Right cardiac atrium (tissue), 5 donors: ENCODE measurements around the gene NIPAL3. TPM values are rescaled to one million over a fixed set of nuclear protein-coding genes. Genes with fewer than 3 reads are reported as not detected.
"Not testable (repeated sequence)": the region's sequence is repeated elsewhere in the genome, so short reads cannot be mapped to it uniquely, and the experiment has no call there.

Experiments
- ATAC-seq, 2 donors: fragments of 200-7000 bp; cut with Tn5 transposase; one replicate each; pipeline versions ENCODE4 v1.8.0 to v1.9.1; 2020; ENCODE audit warnings: moderate library complexity in 2 of 2, mild to moderate bottlenecking in 1 of 2
- DNase-seq, 3 donors: peaks; one replicate each; pipeline ENCODE4 v3.0.0-alpha.2; 2020
- H3K27ac ChIP-seq: one replicate; pipeline ENCODE4 v1.5.1; 2013; ENCODE audit warnings: mild to moderate bottlenecking, low read length, control low read depth, moderate library complexity
- H3K27me3 ChIP-seq: one replicate; pipeline ENCODE4 v1.6.1; 2013; ENCODE audit not compliant: control insufficient read depth, insufficient read depth
- H3K4me1 ChIP-seq: one replicate; pipeline ENCODE4 v1.6.1; 2013; ENCODE audit warnings: low read length; ENCODE audit not compliant: control insufficient read depth, insufficient read depth
- H3K4me3 ChIP-seq: one replicate; pipeline ENCODE4 v1.5.1; 2013; ENCODE audit warnings: low read length, control low read depth
- H3K9me3 ChIP-seq: one replicate; pipeline ENCODE4 v1.6.1; 2013; ENCODE audit warnings: low read length; ENCODE audit not compliant: control insufficient read depth
- WGBS: extraction: QIAGEN DNeasy Blood & Tissue Kit; methylation state at CpG from one replicate; pipeline ENCODE4 v1.1.7; 2013; 5-methylcytosine and 5-hydroxymethylcytosine counted together
- intact Hi-C, 4 donors: fragments of 100-400 bp; cut with DNase I; formaldehyde crosslinking; loops; one replicate each; pipeline versions ENCODE4 v1.11.0 to v1.14.0; 2022 to 2023
- polyA plus RNA-seq: library from polyadenylated mRNA; stranded (reverse); fragments of 200-250 nt; gene quantifications from one replicate; pipeline ENCODE4 v1.2.3, GENCODE V29; 2013
- total RNA-seq, 4 donors: library from RNA; stranded (reverse); fragmentation: NEBNext Ultra II Directional; extraction: Animal tissue kit (Norgen Biotek cat#: 25700); gene quantifications; one replicate each; pipeline ENCODE4 v1.2.1, GENCODE V29; 2021
- donor health status: healthy with polysubstance abuse.
- donor health status: DM: no; HTN: yes; CAD: no.
- donor health status: DM: no; HTN: no; CAD: no.
- donor health status: DM: no; HTN: yes; CAD: no; lungs with severe emphysema.
- donor health status: DM: yes; HTN: yes; CAD: no.

Gene NIPAL3
- total and polyA plus RNA-seq, 5 donors, result 12.8 to 35.6 (median 35.2) TPM

- DNase-seq, result no peak
- intact Hi-C loops, result loop anchor here in 1 of 4 donors (10.0 kb wide), 1 partner anchor 91 kb away; the partner anchor contains the start of genes NIPAL3 and STPG1
- Histone ChIP-seq H3K9me3 (no peaks in the 10 kb centered on the region), H3K4me1 (no peaks in the 10 kb centered on the region), H3K27ac (no peak overlapping the region), H3K4me3 (no peak overlapping the region), H3K27me3 (no peaks in the 10 kb centered on the region)
- ATAC-seq, result no peak
- 88% methylated on average over 4 of the region's 4 CpGs for WGBS
Measured at GRCh38 chr1:24505816-24506215, 90.2 kb downstream of the NIPAL3 start.

- intact Hi-C loops, result loop anchor here in 1 of 4 donors (10.0 kb wide), 1 partner anchor 92 kb away; the partner anchor contains the start of genes NIPAL3 and STPG1
- Histone ChIP-seq H3K27me3 (no peaks in the 10 kb centered on the region), H3K4me1 (no peaks in the 10 kb centered on the region), H3K9me3 (no peaks in the 10 kb centered on the region), H3K27ac (no peak overlapping the region), H3K4me3 (no peak overlapping the region)
- ATAC-seq, result no peak
- 84% methylated on average over 5 of the region's 5 CpGs for WGBS
- DNase-seq, result no peak
Measured at GRCh38 chr1:24506691-24507381, 91.2 kb downstream of the NIPAL3 start.

DNA sequence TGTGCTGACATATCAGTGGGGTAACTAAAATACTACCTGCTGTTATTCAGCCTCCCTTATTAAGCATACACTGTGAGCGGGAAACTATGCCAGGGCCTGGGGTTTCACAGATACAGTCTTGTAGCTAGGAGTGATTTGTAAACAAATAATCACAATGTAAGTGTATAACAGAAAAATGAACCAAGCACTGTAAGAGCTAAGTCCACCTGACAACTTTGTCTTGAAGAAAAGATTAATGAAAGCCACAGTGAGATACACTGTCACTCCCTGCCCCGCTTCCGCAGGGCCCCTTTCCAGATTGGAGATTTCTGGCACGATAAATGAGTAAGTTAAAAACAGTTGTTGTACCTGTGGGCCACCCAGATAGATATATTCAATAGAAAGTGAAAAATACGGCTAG is 91.8 kb downstream of the NIPAL3 start:
- Histone ChIP-seq H3K4me1 (no peaks in the 10 kb centered on the region), H3K27ac (no peak overlapping the region), H3K4me3 (no peak overlapping the region), H3K27me3 (no peaks in the 10 kb centered on the region), H3K9me3 (no peaks in the 10 kb centered on the region)
- 84% methylated on average over 5 of the region's 5 CpGs for WGBS
- intact Hi-C loops, result loop anchor here in 1 of 4 donors (10.0 kb wide), 1 partner anchor 93 kb away; the partner anchor contains the start of genes NIPAL3 and STPG1
- ATAC-seq, result no peak
- DNase-seq, result no peak

DNA sequence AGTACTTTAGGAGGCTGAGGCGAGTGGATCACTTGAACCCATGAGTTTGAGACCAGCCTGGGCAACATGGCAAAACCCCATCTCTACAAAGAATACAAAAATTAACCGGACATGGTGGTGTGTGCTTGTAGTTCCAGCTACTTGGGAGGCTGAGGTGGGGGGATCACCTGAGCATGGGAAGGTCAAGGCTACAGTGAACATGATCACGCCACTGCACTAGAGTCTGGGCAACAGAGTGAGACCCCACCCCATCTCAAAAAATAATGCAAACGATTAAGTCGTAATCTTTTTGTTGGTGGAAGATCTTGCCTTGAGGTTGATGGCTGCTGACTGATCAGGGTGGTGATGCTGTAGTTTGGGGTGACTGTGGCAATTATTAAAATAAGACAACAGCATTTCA is 93.3 kb downstream of the NIPAL3 start:
- 96% methylated on average over 5 of the region's 5 CpGs for WGBS
- H3K27me3 ChIP-seq, result no peaks in the 10 kb centered on the region
- ATAC-seq, result no peak
- no peak overlapping the region for H3K27ac ChIP-seq
- no peak overlapping the region for H3K4me3 ChIP-seq
- no peaks in the 10 kb centered on the region for H3K9me3 ChIP-seq
- H3K4me1 ChIP-seq, result no peaks in the 10 kb centered on the region
- intact Hi-C loops, result loop anchor here in 1 of 4 donors (10.0 kb wide), 1 partner anchor 94 kb away; the partner anchor contains the start of genes NIPAL3 and STPG1
- no peak for DNase-seq

DNA sequence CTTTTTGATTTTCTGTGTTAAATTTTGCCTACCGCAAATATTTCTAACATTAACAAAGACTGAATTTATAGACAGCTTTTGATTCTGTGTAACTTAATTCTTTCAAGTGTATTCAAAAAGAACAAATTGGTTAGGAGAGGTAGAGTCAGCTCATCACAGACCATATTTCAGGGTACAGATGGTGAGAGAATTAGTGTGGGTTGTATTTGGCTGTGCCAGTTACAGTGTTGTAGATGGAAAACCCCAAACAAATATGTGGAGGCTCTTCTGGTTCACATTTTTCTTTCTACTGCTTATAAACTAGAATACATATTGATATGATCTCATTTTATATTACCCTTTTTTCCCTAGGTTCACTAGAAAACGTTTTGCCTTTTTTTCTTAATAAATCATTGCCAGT is 98.1 kb downstream of the NIPAL3 start:
- DNase-seq, result no peak
- Histone ChIP-seq H3K27ac (no peak overlapping the region), H3K9me3 (no peaks in the 10 kb centered on the region), H3K4me1 (no peaks in the 10 kb centered on the region), H3K27me3 (no peaks in the 10 kb centered on the region), H3K4me3 (no peak overlapping the region)
- 59% methylated on average over 2 of the region's 2 CpGs for WGBS
- no peak for ATAC-seq
- intact Hi-C loops, result no loop called here

- Histone ChIP-seq H3K27ac (no peak overlapping the region), H3K9me3 (no peaks in the 10 kb centered on the region), H3K4me1 (no peaks in the 10 kb centered on the region), H3K27me3 (no peaks in the 10 kb centered on the region), H3K4me3 (no peak overlapping the region)
- DNase-seq, result no peak
- no peak for ATAC-seq
- intact Hi-C loops, result no loop called here
- 93% methylated on average over 5 of the region's 5 CpGs for WGBS
Measured at GRCh38 chr1:24514946-24515345, 99.3 kb downstream of the NIPAL3 start.

- WGBS, result 91% methylated on average over 14 of the region's 14 CpGs
- DNase-seq, H3K9me3 ChIP-seq, intact Hi-C loops, H3K4me1 ChIP-seq, H3K27ac ChIP-seq, H3K27me3 ChIP-seq, H3K4me3 ChIP-seq: not testable (repeated sequence)
- ATAC-seq, result peak in 1 of 2 donors; percentile 39
Measured at GRCh38 chr1:24515671-24516209, 100.1 kb downstream of the NIPAL3 start.

GRCh38 chr1:24516506-24516905 is 100.9 kb downstream of the NIPAL3 start:
- WGBS, result 87% methylated on average over 12 of the region's 12 CpGs
- Histone ChIP-seq H3K4me3 (no peak overlapping the region), H3K9me3 (no peaks in the 10 kb centered on the region), H3K4me1 (no peaks in the 10 kb centered on the region), H3K27me3 (no peaks in the 10 kb centered on the region), H3K27ac (no peak overlapping the region)
- no peak for ATAC-seq
- no peak for DNase-seq
- intact Hi-C loops, result no loop called here

DNA sequence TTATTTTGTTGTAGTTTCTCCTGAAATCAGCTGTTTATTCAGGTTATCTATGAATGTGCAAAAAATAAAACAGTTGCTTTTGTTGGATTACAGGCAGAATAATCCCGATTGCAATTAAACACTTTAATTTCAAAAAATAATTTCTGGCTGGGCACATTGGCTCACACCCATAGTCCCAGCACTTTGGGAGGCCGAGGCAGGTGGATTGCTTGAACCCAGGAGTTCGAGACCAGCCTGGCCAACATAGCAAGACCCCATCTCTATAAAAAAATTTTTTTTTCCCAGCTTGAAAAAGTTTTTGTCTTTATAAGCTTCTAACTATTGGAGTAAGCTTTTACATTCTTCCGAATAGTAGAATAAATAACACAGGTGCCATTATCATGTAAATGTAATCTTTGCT is 102.3 kb downstream of the NIPAL3 start:
- DNase-seq (no peak), ATAC-seq (no peak)
- WGBS, result 92% methylated on average over 4 of the region's 4 CpGs
- Histone ChIP-seq H3K9me3 (no peaks in the 10 kb centered on the region), H3K27ac (no peak overlapping the region), H3K4me1 (no peaks in the 10 kb centered on the region), H3K27me3 (no peaks in the 10 kb centered on the region), H3K4me3 (no peak overlapping the region)
- intact Hi-C loops, result no loop called here

- H3K27ac ChIP-seq, DNase-seq, H3K4me1 ChIP-seq, ATAC-seq, intact Hi-C loops, H3K4me3 ChIP-seq, H3K27me3 ChIP-seq, H3K9me3 ChIP-seq: not testable (repeated sequence)
- 95% methylated on average over 5 of the region's 5 CpGs for WGBS
Measured at GRCh38 chr1:24520282-24520681, 104.7 kb downstream of the NIPAL3 start.
